ENCODE results near the gene CTTN. TPM values are rescaled to one million over a fixed set of nuclear protein-coding genes. Genes with fewer than 3 reads are reported as not detected.

Gene CTTN
- total and polyA plus RNA-seq, 2 of the 8 experiments (the other 6 are each of a cell fraction or from before 2014, with no cell fraction given): 84.6 to 216 TPM

DNA sequence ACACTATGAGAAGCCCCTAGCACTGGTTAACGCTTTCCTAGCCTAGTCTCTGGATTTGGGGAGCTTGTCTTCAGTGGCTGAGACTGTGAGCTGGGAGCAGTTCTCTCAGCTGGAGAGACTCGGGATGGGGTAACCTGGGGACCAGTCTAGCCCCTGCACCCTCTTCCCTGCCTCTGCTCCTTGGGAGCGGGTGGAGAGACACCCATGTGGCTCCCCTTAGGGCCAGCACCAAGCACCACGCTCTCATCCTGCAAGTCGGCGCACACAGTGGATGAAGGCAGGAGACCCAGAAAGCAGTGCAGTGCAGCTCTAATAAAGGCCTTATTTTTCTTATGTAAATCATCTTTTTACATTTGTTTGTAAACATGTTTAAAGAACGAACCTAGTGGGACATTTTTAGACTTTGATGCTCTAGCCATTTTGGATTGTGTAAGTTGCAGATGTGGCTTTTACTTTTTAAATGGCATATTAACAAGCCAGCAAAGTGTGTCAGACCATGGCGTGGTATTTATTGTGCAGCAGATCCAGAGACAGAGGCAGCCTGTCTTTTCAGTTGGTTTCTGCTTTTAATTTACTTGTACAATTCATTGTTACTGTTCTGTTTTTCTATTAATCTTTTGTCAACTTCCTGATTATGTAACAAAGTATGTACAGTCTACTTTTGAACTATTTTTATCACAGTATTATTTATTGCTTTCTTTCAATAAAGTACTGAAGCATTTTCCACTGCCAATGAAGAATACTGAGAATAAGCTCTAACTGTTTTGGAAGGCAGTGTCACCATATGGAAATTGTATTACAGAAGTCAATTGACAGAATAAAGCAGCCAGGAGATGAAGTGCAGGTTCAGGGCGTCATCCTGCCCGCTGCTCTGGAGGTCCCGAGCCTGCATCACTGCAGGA lies 14.4 kb upstream of the CTTN start:
- DNase-seq (ENCODE audit: low read depth in 1 of 2, low spot score in 2 of 2): no peak
- Histone ChIP-seq H3K4me3 (ENCODE audit: extremely low read depth in 1 of 4, insufficient read depth in 2 of 4, low read depth in 3 of 4, low read length in 4 of 4) (no peak overlapping the region), H3K56ac (replicated peaks; ENCODE audit: insufficient read length, low read depth, low read length) (no peak overlapping the region), H3K4ac (replicated peaks; ENCODE audit: insufficient read length, low read depth, low read length) (no peak overlapping the region), H3K4me2 (ENCODE audit: insufficient read depth in 1 of 2, low read depth in 2 of 2, low read length in 2 of 2) (no peak overlapping the region), H3K18ac (ENCODE audit: extremely low read depth, low read length) (no peak overlapping the region), H3K23ac (ENCODE audit: insufficient read length) (no peak overlapping the region), H3K23me2 (ENCODE audit: low read depth, low read length) (no peaks in the 10 kb centered on the region), H3K79me2 (ENCODE audit: control insufficient read depth in 1 of 2, insufficient read depth in 2 of 2, low read length in 2 of 2) (peaks cover 0 to 2% of the 10 kb centered on the region in 2 experiments; a peak in 1 of 4 replicates), H2BK20ac (ENCODE audit: low read length) (no peak overlapping the region), H2BK12ac (ENCODE audit: low read depth, low read length) (no peak overlapping the region), H2BK15ac (ENCODE audit: low read length) (no peak overlapping the region), H2AK5ac (ENCODE audit: low read depth, low read length) (no peak overlapping the region), H4K20me1 (replicated peaks in 1 of 2; ENCODE audit: control insufficient read depth in 1 of 2, insufficient read depth in 2 of 2, low read length in 2 of 2) (peaks cover 5 to 10% of the 10 kb centered on the region in 2 experiments), H2AFZ (ENCODE audit: low read length) (no peak overlapping the region), H3K14ac (ENCODE audit: insufficient read length) (no peak overlapping the region), H3K4me1 (replicated peaks in 1 of 4; ENCODE audit: control insufficient read depth in 3 of 4, insufficient read depth in 4 of 4, low read length in 3 of 4) (peaks cover 0 to 15% (median 5%) of the 10 kb centered on the region in 4 experiments; a peak in 3 of 7 replicates), H3K27ac (ENCODE audit: low read depth, low read length) (no peak overlapping the region), H4K91ac (replicated peaks; ENCODE audit: insufficient read length, low read length) (no peak overlapping the region), H4K5ac (ENCODE audit: insufficient read length, low read depth, low read length) (no peak overlapping the region), H2BK5ac (ENCODE audit: low read depth, low read length) (no peak overlapping the region; the same call in 1 of the 2 replicates), H4K8ac (ENCODE audit: extremely low read depth, insufficient read depth, low read length) (no peak overlapping the region), H3K9ac (replicated peaks in 1 of 4; ENCODE audit: extremely low read depth in 1 of 4, low read depth in 3 of 4, low read length in 3 of 4) (no peak overlapping the region), H3K27me3 (replicated peaks in 1 of 4; ENCODE audit: control insufficient read depth in 3 of 4, extremely low read depth in 1 of 4, insufficient read depth in 3 of 4, low read length in 3 of 4) (no peaks in the 10 kb centered on the region), H3K9me3 (ENCODE audit: insufficient read depth in 2 of 2, low read depth in 1 of 2, low read length in 1 of 2) (no peaks in the 10 kb centered on the region), H2BK120ac (replicated peaks; ENCODE audit: low read depth, low read length) (no peak overlapping the region), H3K79me1 (ENCODE audit: low read depth, low read length) (no peaks in the 10 kb centered on the region; the same call in none of the 2 replicates), H3K36me3 (ENCODE audit: control insufficient read depth in 2 of 4, insufficient read depth in 4 of 4, low read length in 3 of 4) (peaks cover 0 to 46% (median 2%) of the 10 kb centered on the region in 4 experiments; a peak in 5 of 8 replicates)
- 88% methylated on average over 11 of the region's 11 CpGs; no CpG with 5 or more reads in 1 of the 2 experiments for WGBS, 2 experiments (ENCODE audit: extremely low coverage in 1 of 2, insufficient coverage in 1 of 2, insufficient read length in 1 of 2, insufficient replicate concordance in 2 of 2, low coverage in 1 of 2, low lambda C conversion rate in 2 of 2, missing lambda C conversion rate in 1 of 2)
- ChIA-PET POLR2A (ENCODE audit: partially characterized antibody) (interaction anchor here (0.7 to 1.1 kb wide), 3 partner anchors 16 to 36 kb away, joined by 3 to 4 read pairs (median 3); no protein-coding TSS in a partner anchor), CTCF (ENCODE audit: partially characterized antibody) (interaction anchor here (0.9 to 1.4 kb wide), 4 partner anchors 11 to 56 kb away, joined by 3 read pairs; no protein-coding TSS in a partner anchor)
- no peak for FAIRE-seq
- TF ChIP-seq PHF8 (conservative IDR thresholded peaks at IDR 0.05; ENCODE audit: low read depth, low read length): no peak
- no peak for TF ChIP-seq TCF12 (IDR thresholded peaks at IDR 0.05; ENCODE audit: low read depth, low read length)
- no peak for TF ChIP-seq TEAD4 (IDR thresholded peaks at IDR 0.05; ENCODE audit: low read depth, low read length)

All from H1 (cell line).